ENCODE results near the gene MAEA. TPM values are rescaled to one million over a fixed set of nuclear protein-coding genes. Genes with fewer than 3 reads are reported as not detected.

MAEA gene
- total RNA-seq, 4 donors from 2014 or later = 33.1 to 60.1 (median 50.5) TPM

DNA sequence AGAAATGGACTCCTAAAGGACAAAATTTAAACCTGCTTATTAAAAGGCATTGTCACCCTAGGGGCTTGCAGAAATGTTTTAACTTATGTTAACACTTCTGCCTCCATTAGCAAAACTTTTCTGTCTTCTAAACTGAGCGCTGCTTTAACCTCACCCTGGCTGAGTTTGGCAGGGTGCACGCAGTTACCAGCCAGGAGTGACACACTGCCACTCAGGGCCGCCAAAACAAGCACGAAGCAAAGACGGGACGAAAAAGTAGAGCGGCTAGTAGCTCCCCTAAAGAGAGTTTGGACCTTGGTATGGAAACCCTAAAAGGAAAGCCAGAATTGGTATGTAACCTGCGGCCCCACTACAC is 33.6 kb downstream of the MAEA start:
- no peak for TF ChIP-seq CTCF (IDR thresholded peaks at IDR 0.05; ENCODE audit: low read depth)

- no peak for TF ChIP-seq CTCF (IDR thresholded peaks at IDR 0.05; ENCODE audit: low read depth)
These were observed 34.1 kb downstream of the MAEA start for GRCh38 chr4:1323635-1324442.

DNA sequence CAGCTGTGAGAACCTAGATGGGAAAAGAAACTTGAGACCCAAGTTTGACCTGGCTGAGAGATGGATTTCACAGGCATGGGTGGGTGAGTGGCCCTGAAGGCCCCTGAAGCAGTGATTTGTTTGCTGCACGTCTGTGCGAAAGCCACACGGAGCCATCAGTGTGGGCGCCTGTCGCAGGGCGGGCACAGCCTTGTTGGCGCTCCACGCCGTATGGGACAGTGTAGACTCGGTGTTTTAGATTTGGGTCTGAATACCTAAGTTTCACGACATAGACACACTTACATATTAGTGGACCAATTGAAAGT is 35.4 kb downstream of the MAEA start:
- TF ChIP-seq CTCF (IDR thresholded peaks at IDR 0.05; ENCODE audit: low read depth) = no peak

DNA sequence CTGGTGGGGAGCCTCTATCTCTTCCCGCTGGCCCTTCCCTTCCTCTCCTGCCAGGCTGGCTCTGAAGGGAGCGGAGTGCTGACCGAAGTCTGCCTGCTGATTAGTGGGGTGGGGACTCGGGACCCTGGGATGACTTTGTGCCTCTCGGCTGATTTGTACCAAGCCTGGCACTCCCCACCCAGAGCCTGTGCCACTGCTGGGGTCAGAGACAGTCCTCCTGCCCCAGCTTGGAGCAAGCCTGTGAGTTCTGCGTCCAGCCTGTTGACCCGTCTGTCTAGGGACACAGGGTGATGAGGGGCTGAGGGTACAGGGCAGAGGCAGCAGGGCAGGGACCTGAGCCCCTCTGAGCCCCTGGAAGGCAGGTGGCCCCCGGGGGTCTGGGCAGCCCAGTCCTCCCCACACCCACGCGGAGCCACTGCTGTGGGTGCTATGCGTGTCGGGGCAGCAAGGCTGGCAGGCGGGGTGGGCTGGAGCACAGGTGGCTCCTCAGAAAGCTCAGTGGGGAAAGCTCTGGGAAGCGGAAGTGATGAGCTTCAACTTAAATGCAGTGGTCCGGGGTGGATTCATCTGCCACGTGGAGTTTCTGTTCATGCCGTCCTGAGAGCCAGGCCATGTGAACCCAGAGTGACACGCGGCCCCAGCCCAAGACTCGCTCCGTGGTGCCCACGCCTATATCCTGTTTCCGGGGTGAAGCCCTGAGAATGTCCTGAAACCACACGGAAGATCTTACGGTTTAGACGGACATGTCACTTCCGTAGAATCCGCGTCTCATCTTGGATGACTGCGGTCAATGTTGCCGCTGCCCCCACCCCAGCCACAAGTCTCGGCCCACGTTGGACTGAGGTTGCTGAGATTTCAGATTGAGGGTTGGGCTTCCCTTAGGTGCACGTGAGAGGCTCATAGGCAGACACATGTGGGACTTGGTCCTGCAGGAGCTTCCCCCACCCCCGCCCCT is 36.3 kb downstream of the MAEA start:
- no peak for TF ChIP-seq CTCF (IDR thresholded peaks at IDR 0.05; ENCODE audit: low read depth)

GRCh38 chr4:1326751-1327525 is 37.2 kb downstream of the MAEA start:
- TF ChIP-seq CTCF (IDR thresholded peaks at IDR 0.05; ENCODE audit: low read depth) = no peak

- TF ChIP-seq CTCF (IDR thresholded peaks at IDR 0.05; ENCODE audit: low read depth) = no peak
These were observed 38.0 kb downstream of the MAEA start for GRCh38 chr4:1327526-1328266.
